Calu3 (cell line): ENCODE results near the gene CADM3. TPM values are rescaled to one million over a fixed set of nuclear protein-coding genes. Genes with fewer than 3 reads are reported as not detected.

Experiments
- BruUV-seq: library from RNA; stranded (reverse); fragments of 400-500 nt; replicated peaks from 2 replicates; lab custom pipeline; 2021; lab: Mats Ljungman, UMichigan
- CTCF ChIA-PET: fragments of 300-600 bp; sonication (Branson Sonifier 250); formaldehyde crosslinking; loops from one replicate; lab custom pipeline; 2022; ENCODE audit warnings: antibody characterized with exemption; lab: Charles Lee
- DNase-seq: peaks from one replicate; pipeline ENCODE4 v3.0.0; 2022
- H3K27ac Mint-ChIP-seq: one replicate; pipeline ENCODE4 v1.8.0; 2022; ENCODE audit warnings: mixed read lengths; ENCODE audit not compliant: unreplicated experiment
- H3K27me3 Mint-ChIP-seq: one replicate; pipeline ENCODE4 v1.8.0; 2022; ENCODE audit warnings: mixed read lengths; ENCODE audit not compliant: unreplicated experiment
- H3K36me3 Mint-ChIP-seq: one replicate; pipeline ENCODE4 v1.8.0; 2022; ENCODE audit warnings: mild to moderate bottlenecking, moderate library complexity, mixed read lengths; ENCODE audit not compliant: insufficient read depth, unreplicated experiment
- H3K4me1 Mint-ChIP-seq: one replicate; pipeline ENCODE4 v1.8.0; 2022; ENCODE audit warnings: mild to moderate bottlenecking, low read depth, mixed read lengths; ENCODE audit not compliant: unreplicated experiment
- H3K4me3 Mint-ChIP-seq: one replicate; pipeline ENCODE4 v1.8.0; 2022; ENCODE audit warnings: mild to moderate bottlenecking, low read depth, moderate library complexity, mixed read lengths; ENCODE audit not compliant: unreplicated experiment
- H3K9me3 Mint-ChIP-seq: one replicate; pipeline ENCODE4 v1.8.0; 2022; ENCODE audit warnings: low read depth, mixed read lengths; ENCODE audit not compliant: unreplicated experiment
- CTCF ChIP-seq: fragments of 200-600 bp; IDR thresholded peaks from one replicate; pipeline ENCODE4 v1.8.0; 2022; ENCODE audit warnings: antibody characterized with exemption; ENCODE audit not compliant: unreplicated experiment
- intact Hi-C: fragments of 100-400 bp; cut with micrococcal nuclease; formaldehyde crosslinking; loops from one replicate; pipeline ENCODE4 v1.10.0; 2022; ENCODE audit not compliant: unreplicated experiment
- total RNA-seq: library from RNA; stranded (reverse); gene quantifications from 2 replicates; pipeline ENCODE4 v1.2.3, GENCODE V29; 2022

CADM3 gene
- total RNA-seq, 1 experiment from 2014 or later, result not detected

- H3K4me3 Mint-ChIP-seq, result no peak overlapping the region
These were observed 776 bp upstream of the CADM3 start for GRCh38 chr1:159170639-159171038.

GRCh38 chr1:159171688-159172501, 480 bp downstream of the CADM3 start:
- H3K36me3 Mint-ChIP-seq, result no peaks in the 10 kb centered on the region
- H3K4me3 Mint-ChIP-seq, result no peak overlapping the region
- no peak overlapping the region for H3K27ac Mint-ChIP-seq
- H3K9me3 Mint-ChIP-seq, result no peaks in the 10 kb centered on the region
- CTCF ChIA-PET, result interaction anchor here (0.7 kb wide), 2 partner anchors 86 to 538 kb away, joined by 3 read pairs; no protein-coding TSS in a partner anchor
- intact Hi-C loops, result no loop called here
- H3K27me3 Mint-ChIP-seq, result peaks cover 88% of the 10 kb centered on the region
- H3K4me1 Mint-ChIP-seq, result no peaks in the 10 kb centered on the region
- no TSS peak for BruUV-seq
- no peak for DNase-seq
- TF ChIP-seq CTCF, result no peak

More at GRCh38 chr1:159170639-159171038, 776 bp upstream of the CADM3 start:
- H3K27me3 Mint-ChIP-seq, result peaks cover 100% of the 10 kb centered on the region
- CTCF ChIA-PET, result interaction anchor here (0.7 kb wide), 1 partner anchor 16 kb away, joined by 6 read pairs; no protein-coding TSS in a partner anchor
- BruUV-seq, result no TSS peak
- H3K9me3 Mint-ChIP-seq, result no peaks in the 10 kb centered on the region
- H3K27ac Mint-ChIP-seq, result no peak overlapping the region
- no peak for DNase-seq
- TF ChIP-seq CTCF, result no peak
- intact Hi-C loops, result no loop called here
- no peaks in the 10 kb centered on the region for H3K4me1 Mint-ChIP-seq
- no peaks in the 10 kb centered on the region for H3K36me3 Mint-ChIP-seq

DNA sequence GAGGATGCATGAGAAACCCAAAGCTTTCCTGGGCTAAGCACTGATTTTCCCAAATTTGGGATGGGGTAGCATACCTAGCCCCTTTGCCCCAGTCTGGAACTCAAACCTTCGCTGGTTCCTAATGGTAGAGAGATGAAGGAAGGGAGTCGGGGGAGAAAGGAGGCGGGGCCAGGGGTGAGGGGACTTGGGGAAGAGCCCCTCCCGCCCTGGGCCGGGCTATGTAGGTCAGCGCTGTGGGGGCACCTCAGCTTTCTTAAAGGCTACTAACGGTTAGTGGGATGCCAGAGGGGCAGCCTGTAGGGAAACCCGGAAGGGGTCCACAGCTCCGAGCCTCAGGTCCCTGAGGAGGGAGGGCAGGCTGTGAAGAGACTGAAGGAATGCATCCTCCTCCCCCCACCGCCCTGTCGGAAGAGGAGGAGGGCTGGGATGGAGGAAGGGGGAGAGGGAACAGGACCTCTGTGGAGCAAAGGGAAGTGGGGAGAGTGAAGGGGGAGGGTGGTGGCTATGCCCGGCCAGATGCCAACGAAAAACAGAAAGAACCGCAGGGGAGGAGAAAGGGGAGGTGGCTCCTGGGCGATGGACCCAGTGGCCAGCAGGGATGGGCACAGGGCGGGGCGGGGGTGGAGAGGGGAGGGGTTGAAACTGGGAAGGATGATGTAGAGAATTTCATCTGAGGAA, 1.3 kb downstream of the CADM3 start:
- TF ChIP-seq CTCF, result no peak
- no peaks in the 10 kb centered on the region for H3K9me3 Mint-ChIP-seq
- DNase-seq, result no peak
- H3K4me1 Mint-ChIP-seq, result no peaks in the 10 kb centered on the region
- no peak overlapping the region for H3K27ac Mint-ChIP-seq
- CTCF ChIA-PET, result interaction anchor here (0.7 kb wide), 2 partner anchors 87 to 537 kb away, joined by 3 read pairs; no protein-coding TSS in a partner anchor
- H3K27me3 Mint-ChIP-seq, result peaks cover 81% of the 10 kb centered on the region
- H3K36me3 Mint-ChIP-seq, result no peaks in the 10 kb centered on the region
- intact Hi-C loops, result no loop called here
- BruUV-seq, result no TSS peak
- no peak overlapping the region for H3K4me3 Mint-ChIP-seq

DNA sequence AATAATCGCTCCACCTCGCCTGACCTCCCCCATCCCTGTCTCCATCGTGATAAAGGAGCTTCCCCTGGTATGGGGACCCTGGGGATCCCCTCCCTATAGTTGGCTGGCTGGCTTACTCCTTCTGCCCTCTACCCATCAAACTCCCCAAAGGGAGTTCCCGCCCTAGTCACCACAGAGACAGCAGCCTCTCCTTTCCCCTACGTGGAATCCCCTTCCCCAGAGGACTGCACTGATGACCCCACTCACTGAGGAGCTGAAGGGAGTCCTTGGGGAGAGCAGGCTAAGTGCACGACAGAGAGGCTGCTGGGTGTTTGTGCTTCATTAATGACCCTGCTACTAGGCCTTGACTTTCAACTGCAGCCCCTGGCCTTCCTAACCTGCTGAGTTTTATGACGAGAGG, 1.9 kb downstream of the CADM3 start:
- Mint-ChIP-seq H3K36me3 (no peaks in the 10 kb centered on the region), H3K27ac (no peak overlapping the region), H3K27me3 (peaks cover 81% of the 10 kb centered on the region), H3K4me1 (no peaks in the 10 kb centered on the region), H3K4me3 (no peak overlapping the region), H3K9me3 (no peaks in the 10 kb centered on the region)
- intact Hi-C loops, result no loop called here
- CTCF ChIA-PET, result interaction anchor here (0.6 kb wide), 1 partner anchor 37 kb away, joined by 4 read pairs; no protein-coding TSS in a partner anchor
- no peak for TF ChIP-seq CTCF
- DNase-seq, result no peak
- no TSS peak for BruUV-seq
